Activated CD4-positive, alpha-beta T cell treated with anti-CD3 and anti-CD28 coated beads, Interleukin-2, amount 50 U/mL, for 48 hours (primary cell): ENCODE results near the gene GPAT3.
A peak's percentile ranks its signal among the peaks of the same experiment; 100 is the strongest.
"Not testable (repeated sequence)": the region's sequence is repeated elsewhere in the genome, so short reads cannot be mapped to it uniquely, and the experiment has no call there.

Experiments used
- DNase-seq, 2 experiments: peaks; one replicate each; pipeline ENCODE4 v3.0.0-alpha.2; 2020

The GPAT3 gene

DNA sequence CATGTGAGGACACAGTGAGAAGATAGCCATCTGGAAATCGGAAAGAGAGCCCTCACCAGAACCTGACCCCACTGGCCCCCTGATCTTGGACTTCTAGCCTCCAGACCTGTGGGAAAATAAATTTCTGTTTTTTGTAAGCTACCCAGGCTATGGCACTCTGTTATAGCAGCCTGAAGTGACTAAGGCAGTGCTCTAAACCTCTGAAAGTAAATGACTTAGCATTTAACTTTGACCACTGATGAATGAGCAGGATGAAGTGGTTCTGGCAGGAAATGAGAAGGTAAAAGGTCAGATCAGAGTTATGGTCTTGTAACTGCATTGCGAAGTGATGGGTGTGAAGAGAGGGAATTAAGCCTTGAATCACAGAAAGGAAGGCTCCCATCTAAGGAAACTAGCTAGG, 17.0 kb downstream of the GPAT3 start:
- no peak for DNase-seq

DNA sequence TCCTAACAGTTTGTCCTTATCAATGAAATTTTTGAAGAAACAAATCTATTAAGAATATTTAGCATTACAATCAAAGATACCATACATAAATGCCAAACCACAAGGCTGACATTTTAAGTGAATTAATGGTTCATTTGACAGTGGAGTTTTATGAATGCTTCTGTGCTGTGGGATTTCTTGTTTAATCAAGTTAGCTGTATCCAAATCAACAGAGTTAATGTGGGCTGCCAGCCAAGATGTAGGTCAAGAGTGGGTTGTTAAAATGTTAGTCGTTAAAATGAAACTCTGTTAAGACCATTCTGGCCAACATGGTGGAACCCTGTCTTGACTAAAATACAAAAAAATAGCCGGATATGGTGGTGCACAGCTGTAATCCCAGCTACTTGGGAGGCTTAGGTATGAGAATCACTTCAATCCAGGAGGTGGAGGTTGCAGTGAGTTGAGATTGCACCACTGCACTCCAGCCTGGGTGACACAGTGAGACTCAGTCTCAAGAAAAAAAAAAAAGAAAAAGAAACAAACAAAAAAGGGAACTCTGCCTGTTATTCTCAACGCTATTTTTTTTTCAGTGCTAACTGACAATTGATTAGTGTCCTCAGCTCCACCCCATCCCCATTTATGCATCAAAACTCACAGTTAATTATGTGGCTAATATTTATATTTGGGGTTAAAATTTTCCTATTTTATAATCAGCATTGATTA, 20.2 kb downstream of the GPAT3 start:
- no peak for DNase-seq

DNA sequence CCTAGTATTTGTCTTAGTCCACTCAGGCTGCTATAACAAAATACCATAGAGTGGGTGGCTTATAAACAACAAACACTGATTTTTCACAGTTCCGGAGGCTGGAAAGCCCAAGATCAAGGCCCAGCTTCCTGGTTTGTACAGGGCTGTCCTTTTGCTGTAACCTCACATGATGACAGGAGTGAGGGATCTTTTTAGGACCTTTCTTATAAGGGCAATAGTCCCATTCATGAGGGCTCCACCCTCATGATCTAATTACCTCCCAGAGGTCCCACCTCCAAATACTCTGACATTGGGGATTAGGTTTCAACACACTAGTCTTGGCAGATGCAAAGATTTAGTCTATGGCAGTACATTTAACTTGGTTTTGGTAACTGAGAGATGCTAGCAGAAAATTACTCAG, 20.9 kb downstream of the GPAT3 start:
- DNase-seq = no peak

DNA sequence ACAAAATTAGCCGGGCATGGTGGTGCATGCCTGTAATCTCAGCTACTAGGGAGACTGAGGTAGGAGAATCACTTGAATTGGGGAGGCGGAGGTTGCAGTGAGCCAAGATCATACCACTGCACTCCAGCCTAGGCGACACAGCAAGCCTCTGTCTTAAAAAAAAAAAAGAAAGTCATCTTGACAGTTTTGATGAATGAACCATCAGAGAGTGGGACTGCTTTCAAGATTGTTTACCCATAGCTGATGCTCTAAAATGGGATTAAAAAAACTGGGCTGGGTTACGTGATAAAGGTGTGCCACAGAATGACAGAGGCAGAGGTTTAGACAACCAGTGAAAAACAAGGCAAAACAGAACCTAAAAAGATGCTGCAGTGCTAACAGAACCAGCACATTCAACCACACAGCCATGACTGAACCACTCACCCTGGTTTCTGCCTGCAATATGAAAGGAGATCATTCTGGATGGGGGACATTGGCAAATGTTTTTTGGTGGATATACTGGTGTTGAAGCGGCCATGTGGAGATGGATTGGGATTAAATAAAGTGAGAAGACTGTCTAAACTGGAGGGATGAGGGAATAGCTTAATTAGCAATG, 22.2 kb downstream of the GPAT3 start:
- DNase-seq = no peak

DNA sequence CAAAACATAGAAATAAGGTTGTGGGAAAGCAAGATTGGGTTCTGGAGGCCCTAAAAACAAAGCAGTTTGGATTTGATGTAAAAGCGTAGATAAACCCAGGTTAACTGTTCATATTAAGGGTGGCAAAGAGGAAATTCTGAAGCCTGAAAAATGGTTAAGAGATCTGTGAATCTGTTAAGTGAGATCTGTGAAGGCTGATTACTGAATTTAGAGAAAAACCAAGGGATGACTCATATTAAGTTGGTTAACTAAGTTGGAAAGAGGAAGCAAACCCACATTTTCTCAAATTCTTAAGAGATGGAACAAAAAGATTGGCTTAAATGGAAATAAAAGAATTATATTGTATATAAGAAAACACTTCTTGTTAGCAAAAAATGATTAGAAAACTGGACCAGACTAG, 22.8 kb downstream of the GPAT3 start:
- DNase-seq = no peak

DNA sequence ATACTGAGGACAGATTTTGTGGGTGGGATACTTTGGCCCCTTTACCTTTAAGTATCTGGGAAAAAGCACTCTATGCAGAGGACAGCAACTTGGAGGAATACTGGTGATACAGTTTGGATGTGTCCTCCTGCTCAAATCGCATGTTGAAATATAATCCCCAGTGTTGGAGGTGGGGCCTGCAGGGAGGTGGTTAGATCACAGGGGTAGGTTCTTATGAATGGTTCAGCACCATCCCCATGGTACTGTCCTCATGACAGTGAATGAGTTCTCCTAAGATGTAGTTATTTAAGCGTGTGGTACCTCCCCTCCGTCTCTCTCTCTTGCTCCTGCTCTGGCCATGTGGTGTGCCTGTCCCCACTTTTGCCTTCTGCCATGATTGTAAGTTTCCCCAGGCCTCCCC, 24.6 kb downstream of the GPAT3 start:
- no peak for DNase-seq

DNA sequence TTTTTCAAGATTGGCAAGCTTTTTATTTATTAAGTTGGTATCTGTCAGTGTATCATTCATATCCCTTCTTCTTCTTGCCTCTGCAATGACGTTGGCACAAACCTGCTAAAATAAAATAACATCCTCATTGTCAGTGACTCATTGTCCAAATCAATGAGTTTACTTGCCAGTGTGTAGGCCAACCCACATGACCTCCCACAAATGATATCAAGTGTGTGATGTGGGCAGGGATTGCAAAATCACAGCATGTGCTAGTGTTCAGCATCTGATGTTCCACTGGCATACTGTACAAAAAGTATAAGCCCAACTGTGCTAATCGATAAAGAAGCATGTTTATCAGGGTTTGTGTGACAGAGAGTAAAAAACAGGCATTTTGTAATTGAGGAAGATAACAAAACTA, 25.5 kb downstream of the GPAT3 start:
- peak in 1 of 2 experiments; percentile 16 for DNase-seq

DNA sequence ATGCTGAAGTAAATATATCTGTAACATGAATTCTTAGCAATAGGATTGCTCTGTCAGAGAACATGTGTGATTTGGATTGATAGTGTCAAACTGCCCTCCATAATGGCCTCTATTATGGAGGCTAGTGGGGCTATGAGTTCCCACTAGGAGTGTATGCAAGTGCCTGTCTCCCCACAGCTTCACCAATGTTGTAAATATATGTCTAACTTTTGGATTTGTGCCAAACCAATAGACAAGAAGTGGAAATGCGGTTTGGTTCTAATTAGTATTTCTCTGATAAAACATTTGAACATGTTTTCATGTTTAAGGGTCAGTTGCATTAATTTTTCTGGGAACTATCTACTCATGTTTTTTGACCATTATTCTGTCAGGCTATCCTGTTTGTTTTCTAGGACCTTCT, 28.1 kb downstream of the GPAT3 start:
- DNase-seq = no peak

DNA sequence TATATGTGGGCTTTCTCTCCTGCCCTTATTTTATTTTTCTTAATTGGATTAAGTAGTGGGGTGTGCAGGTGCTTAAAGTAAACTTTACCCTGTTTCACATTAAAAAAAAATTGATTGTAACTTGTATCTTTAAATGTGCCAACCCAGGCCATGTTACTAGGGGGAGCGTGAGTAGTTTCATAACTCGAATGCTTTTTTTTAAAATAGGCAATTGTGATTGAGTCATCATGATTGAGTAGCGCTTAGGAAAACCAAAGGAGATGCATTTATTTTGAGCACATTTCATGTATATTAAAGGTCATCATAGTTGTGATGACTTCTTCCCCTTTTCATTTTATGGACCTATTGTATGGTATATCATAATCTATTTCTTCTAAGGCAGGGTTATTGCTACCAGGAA, 32.2 kb downstream of the GPAT3 start:
- DNase-seq = no peak

DNA sequence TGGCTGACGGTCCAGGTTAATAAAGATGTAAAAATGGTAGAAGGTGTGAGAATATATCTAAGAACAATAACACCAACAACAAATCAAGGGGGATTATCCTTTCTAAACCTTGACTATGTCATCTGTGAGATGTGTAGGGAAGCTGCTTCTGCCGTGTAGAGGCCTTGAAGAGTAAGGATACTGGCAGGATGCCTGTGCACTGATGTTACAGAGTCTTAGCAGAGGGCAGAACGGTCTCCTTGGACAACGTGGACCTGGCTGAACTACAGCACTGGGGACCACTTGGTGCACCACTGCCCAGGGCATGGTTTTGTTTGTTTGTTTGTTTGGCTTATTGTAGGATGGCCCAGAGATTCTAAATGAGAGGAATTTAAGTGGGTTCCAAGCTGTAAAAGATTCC, 33.5 kb downstream of the GPAT3 start:
- DNase-seq = no peak

DNA sequence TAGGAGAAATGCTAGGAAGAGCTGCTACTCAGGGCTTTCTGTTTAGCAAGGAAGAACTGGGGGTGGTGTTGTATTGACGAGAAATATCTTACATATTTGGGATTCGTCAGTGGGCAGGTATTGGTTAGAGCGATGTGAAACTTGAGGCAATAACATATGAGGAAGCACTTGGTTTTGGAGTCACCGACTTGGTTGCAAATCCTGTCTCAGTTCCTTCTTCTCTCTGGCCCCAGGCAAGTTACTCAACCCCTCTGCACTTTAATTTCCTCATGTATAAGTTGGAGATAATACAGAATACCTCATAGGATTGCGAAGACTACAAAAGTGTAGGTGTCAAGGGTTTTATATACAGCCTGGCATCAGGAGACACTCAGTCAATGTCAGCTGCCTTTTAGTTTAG, 34.1 kb downstream of the GPAT3 start:
- DNase-seq = no peak

DNA sequence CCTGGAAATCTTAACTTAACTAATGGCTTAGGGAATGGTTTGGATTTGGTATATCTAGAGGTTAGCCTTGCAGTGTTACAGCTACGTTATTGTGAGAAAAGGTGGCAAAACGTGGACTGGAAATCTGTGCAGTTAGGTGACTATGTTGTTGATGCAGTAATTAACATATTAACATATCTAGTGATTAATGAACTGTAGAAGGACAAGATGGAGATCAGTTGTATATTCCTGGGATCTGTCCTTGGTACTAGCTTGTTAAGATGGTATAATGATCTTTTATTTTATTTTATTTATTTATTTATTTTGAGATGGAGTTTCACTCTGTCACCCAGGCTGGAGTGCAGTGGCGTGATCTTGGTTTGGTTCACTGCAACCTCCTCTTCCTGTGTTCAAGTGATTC, 36.9 kb downstream of the GPAT3 start:
- DNase-seq = no peak

DNA sequence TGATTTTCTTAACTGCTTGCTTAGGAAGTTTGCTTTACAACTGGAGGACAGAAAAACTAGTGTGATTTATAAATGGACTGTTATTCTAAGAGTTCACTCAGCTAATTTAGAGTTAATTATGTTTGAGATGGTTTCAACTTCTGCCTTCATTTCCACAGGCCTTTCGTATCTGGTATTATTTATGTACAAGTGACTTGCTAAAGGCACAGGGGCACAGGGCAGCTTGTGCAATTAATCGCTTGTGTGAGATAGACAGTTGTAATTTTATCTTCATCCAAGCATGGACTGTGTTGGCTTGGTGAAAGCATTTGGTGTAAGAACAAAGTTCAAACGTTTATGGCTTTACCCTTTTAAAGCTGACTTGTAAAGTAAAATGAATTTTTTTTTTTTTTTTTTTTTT, 38.3 kb downstream of the GPAT3 start:
- DNase-seq = no peak

DNA sequence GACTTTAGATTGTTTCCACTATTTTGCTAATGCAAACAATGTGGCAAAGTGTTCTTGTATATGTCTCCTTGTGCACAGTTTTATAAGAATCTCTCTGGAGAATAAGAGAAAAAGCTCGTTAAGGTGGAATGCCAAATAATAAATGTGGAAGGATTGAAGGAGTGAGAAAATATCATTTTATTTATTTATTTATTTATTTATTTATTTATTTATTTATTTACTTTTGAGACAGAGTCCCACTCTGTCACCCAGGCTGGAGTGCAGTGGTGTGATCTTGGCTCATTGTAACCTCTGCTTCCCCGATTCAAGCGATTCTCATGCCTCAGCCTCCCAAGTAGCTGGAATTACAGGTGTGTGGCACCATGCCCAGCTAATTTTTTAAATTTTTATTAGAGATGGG, 40.3 kb downstream of the GPAT3 start:
- not testable (repeated sequence) for DNase-seq

DNA sequence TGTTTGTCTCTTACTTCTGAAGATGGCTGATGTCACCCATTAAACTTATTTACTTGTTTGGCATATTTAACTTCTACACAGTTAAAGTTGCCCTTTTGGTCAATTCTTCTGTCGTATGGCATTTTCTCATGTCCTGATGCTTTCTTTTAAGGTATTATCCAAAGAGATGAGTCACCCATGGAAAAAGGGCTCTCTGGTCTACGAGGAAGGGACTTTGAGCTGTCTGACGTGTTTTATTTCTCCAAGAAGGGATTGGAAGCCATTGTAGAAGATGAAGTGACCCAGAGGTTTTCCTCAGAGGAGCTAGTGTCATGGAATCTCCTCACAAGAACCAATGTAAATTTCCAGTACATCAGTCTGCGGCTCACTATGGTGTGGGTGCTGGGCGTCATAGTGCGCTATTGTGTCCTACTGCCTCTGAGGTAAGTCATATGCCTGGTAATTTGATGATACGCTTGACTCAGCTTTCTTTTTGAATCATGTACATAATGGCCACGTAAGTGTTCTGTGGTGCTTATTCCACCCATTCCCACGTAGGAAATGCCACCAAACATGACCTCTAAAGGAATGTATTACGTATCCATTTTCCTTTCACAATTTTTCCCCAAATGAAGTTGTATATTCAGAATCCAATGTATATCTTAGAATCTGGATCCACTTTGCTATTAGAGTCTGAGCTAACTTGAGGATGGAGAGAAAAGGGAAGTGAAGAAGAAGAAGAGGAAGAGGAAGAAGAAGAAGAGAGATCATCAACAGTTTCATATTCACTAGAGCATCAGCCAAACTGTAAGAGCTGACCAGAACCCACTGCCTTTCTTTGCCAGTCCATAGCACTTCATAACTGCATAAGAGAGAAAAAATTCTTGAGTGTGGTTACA, 45.7 kb downstream of the GPAT3 start:
- DNase-seq = no peak

DNA sequence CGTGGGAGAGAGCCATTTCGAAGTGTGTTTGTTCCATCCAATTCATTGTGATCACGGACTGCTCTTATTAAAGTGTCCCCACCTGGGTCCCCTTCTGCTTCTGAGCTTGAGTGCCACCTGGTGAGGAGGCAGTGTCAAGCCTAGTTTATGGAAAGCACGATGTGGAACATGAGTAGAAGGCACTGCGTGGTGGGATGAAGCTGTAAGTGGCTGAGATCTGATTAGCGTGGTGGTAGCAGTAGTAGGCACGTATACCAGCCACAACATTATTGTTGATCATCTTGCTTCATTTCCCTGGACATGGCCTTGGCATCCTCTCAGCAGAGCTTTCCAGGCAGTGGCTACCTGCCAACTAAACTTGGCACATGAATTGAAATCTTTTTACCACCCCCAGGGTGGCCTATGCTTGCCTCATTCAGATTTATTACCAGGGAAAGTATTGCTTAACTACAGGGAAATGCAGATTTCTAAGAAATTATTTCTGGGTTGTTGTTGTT, 46.4 kb downstream of the GPAT3 start:
- no peak for DNase-seq

DNA sequence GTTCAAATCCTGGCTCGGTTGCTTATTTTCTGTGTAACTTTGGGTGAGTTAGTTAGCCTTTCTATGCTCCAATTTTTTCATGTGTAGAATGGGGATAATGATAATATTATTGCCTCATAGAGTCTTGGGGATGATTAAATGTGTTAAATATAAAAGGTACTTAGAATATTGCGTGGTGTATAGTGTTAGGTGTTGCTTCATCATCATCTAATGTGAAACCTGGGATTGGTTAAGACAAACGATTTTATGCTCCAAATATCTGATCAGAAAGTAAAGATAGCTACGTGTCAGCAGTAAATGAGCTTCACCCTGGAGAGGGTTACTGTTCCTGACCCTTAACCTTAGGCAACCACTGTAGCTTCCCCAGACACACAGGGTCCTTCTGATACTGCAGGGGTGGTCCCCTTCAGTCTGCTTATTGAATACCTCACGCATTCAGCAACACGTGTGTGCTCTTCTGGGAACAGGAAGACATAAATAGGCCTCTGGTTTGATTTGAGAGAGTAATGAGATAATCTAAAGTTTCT, 50.1 kb downstream of the GPAT3 start:
- no peak for DNase-seq

DNA sequence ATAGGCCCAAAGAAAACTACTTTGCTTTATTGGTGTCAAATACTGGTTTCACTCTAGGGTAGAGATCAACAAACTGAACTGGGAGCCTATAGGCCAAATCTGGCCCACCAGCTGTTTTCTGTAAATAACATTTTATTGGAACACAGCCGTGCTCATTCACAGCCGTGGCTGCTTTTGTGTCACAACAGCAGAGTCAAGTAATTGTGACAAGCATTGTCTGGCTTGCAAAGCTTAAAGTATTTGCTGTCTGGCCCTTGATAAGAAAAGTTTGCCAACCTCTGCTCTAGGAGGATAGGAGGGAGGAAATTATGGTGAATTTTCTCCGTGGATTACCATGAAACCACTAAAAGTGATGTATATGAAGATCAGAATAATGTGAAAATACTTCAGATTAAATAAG, 53.4 kb downstream of the GPAT3 start:
- DNase-seq = no peak

DNA sequence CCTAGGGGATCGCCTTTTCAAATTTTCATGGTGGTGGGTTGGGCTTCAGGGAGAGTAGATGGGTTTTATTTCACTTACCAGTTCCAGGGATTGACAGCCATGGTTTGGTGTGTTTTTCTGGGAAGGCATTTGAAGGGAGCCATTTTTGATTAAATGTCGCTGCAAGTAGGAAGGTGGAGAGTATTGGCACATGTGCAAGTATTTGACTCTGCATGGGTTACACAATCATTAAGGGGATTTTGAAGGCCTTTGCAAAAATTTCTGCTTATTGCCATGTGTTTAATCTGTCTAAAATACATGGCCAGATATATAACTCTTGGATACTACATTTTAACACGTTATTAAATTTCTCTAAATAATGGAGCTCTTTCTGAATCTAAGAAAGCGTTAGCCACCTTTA, 55.1 kb downstream of the GPAT3 start:
- no peak for DNase-seq

DNA sequence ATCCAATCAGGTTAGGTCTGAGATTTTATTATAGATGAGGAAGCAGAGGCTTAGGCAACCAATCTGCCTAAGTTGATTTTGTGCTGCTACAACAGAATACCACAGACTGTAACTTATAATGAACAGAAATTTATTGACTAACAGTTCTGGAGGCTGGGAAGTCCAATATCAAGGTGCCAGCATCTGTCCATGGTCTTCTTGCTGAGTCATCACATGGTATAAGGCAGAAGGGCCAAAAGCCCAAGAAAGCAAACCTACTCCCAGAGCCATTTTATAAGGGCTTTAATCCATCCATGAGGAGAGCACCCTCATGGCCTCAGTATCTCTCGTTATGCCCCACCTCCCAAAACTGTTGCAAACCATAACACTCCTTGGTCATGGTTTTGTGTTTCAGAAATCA, 55.8 kb downstream of the GPAT3 start:
- no peak for DNase-seq

DNA sequence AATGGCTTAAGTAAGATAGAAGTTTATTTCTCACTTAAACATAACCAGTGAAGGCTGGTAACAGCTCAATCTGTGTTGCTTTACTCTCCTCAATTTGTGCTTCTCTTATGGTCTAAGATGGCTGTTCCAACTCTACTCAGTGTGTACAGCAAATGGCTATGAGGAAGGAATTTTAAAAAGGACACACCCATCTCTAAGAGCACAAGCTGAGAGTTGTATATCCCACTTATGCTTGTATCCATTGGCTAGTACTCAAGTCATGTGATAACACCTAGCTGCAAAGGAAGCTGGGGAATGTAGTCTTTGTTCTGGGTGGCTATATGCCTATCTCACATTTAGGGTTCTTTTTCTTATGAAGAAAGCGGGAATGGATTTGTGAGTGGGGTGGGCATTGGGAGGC, 63.3 kb downstream of the GPAT3 start:
- DNase-seq = no peak

DNA sequence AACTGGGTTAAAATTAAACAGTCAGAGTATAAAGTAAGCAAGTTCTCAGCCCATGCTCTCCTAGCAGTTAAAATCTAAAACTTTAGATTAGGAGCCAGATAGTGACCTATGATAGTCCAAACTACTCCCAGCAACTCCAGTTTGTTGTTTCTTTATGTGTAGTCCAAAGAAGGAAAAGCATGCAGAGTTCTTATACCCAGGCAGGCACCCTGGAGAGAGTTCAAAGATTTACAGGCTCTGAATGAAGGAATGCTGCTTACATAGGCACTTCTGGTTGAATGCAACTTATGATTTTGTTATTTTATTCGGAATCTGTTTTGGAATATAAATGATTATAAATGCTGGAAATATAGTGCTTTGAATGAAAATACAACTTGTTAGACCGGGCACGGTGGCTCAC, 67.2 kb downstream of the GPAT3 start:
- DNase-seq = no peak

DNA sequence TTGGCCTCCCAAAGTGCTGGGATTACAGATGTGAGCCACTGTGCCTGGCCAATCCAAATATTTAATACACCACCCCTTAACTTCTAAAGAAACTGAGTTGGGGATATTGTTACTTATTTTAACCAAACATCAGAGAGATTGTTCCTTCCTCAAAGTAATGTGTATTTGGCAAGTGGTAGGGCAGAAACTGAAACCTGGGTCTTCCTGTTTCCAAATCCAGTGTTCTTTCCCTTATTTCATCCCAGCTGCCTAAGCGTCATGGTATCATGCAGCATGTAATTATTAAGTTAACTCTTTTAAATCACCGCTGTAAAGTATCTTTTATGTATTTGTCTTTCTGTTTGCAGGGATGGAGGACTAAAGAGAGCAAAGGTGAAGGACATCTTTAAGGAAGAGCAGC, 68.4 kb downstream of the GPAT3 start:
- DNase-seq = no peak

DNA sequence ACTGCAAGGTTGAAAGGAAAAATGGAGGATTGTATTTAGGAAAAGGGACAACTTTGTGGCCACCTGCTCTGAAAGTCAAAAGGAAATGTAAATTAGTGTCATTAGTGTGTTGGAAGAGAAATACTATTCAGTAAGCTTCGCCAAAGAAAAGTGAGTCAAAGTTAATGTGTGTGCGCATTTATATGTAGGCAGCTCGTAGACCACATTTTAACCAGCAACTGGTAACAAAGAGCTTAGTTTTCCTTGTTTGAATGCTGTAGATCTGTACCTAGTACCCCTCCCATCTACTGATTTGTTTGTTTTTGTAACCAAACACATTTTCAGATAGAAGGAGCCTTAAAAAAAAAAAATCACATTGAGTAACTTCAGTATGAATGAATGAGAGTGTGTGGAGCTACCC, 69.3 kb downstream of the GPAT3 start:
- no peak for DNase-seq
